ENCODE measurements around the gene ATRAID. TPM values are rescaled to one million over a fixed set of nuclear protein-coding genes. Genes with fewer than 3 reads are reported as not detected.

The ATRAID gene, protein sequence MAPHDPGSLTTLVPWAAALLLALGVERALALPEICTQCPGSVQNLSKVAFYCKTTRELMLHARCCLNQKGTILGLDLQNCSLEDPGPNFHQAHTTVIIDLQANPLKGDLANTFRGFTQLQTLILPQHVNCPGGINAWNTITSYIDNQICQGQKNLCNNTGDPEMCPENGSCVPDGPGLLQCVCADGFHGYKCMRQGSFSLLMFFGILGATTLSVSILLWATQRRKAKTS
- total RNA-seq: 100 to 1,000 TPM; 116 to 162 (median 129) TPM
- 100 to 1,000 TPM; 140 to 144 TPM for polyA plus RNA-seq
- long read RNA-seq, donor 1, transcript ATRAID-202 (7 exons, 1,059 nt): minor isoform, 20 of 100 reads
- long read RNA-seq, donor 1, transcript ATRAID-201 (7 exons, 1,240 nt): major isoform, 71 of 100 reads
- long read RNA-seq, donor 1, partial matches to known transcripts: 7 of 100 reads
- long read RNA-seq, donor 1, other reads (novel, unspliced or antisense): 2 of 100 reads
- long read RNA-seq, donor 2, transcript ATRAID-202 (7 exons, 1,059 nt): minor isoform, 34 of 128 reads
- long read RNA-seq, donor 2, transcript ATRAID-201 (7 exons, 1,240 nt): major isoform, 84 of 128 reads
- long read RNA-seq, donor 2, partial matches to known transcripts: 6 of 128 reads
- long read RNA-seq, donor 2, other reads (novel, unspliced or antisense): 2 of 128 reads
- long read RNA-seq, donor 3, transcript ATRAID-201 (7 exons, 1,240 nt): major isoform, 27 of 56 reads
- long read RNA-seq, donor 3, transcript ATRAID-202 (7 exons, 1,059 nt): major isoform, 27 of 56 reads
- long read RNA-seq, donor 3, partial matches to known transcripts: 1 of 56 reads
- long read RNA-seq, donor 3, other reads (novel, unspliced or antisense): 1 of 56 reads

GRCh38 chr2:27211943-27212625, at the start of gene ATRAID, which contains the start of gene SLC5A6:
ATRAID (plus strand) TSS chr2:27212041; CDS start chr2:27212369, 328 bp downstream.
SLC5A6 (minus strand) TSS chr2:27212268; CDS start chr2:27207650, 4,618 bp downstream.
- Histone ChIP-seq H3K4me1 (peaks cover 7 to 30% (median 22%) of the 10 kb centered on the region in 9 donors), H3K9me3 (no peaks in the 10 kb centered on the region), H3K27ac (peak within 1 kb of the TSS; percentile 89 to 99 (median 98)), H3K4me3 (peak within 1 kb of the TSS; percentile 50 to 93 (median 77)), H3K36me3 (peaks cover 0 to 64% (median 8%) of the 10 kb centered on the region in 9 donors), H3K27me3 (no peaks in the 10 kb centered on the region)
- intact Hi-C loops (cut with DNase I): loop anchor here in 3 of 10 donors (5.0 to 10.0 kb wide), 3 partner anchors 143 to 153 kb away; partner anchors contain the start of gene GTF3C2 (in 2 of the 3)
- TF ChIP-seq CTCF (IDR thresholded peaks at IDR 0.05): no peak
- peak; percentile 86 to 89 for DNase-seq
- WGBS, 2 donors: 0 to 1% methylated on average over 72 to 73 of the region's 73 CpGs
- ATAC-seq: peak; percentile 97 to 99 (median 98)

DNA sequence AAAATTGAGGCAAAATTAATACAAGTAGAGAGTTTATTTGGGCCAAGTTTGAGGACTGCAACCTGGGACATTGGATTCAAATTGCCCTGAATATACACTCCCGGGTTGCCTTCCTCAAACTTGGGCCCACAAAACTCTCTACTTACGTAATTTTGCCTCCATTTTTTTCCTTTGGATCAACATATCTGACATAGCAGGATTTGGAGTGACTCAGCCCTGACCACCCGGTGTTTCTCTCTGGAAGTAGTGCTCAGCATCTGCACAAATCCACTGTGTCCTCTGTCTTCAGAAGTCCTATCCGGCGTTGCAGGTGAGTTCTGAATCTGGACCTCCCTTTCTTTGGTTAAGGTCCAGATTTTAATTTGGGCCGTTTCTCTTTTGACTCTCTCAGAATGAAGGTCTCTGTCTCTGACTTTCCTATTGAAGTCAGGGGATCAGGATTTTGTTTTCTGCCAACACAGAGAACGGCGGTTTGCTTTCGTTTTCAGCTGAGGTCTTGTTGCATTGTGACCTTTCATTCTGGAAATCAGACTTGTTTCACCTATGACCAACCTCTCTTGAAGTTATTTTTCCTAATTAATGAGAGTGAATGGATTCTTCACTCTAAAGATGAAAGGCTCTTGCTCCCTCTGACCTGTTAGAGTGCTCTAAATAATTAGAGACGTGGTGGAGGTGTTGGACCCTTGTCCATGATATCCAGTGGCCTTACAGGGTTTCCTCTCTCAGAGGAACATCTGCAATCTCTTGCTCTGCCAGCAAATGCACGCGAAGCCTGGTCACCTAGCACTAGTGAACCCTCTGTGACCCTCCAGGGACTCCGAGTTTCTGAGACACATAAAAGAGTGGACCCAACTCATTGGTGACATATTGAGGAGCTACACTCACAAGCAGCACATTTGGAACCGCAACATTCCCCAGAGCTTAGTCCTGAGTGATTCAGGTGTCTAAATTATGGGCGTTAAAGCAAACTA, 49.4 kb upstream of the ATRAID start:
- TF ChIP-seq CTCF (IDR thresholded peaks at IDR 0.05): no peak
- no peak for DNase-seq
- peaks cover 0 to 7% (median 0%) of the 10 kb centered on the region in 7 donors for H3K27me3 ChIP-seq
- H3K4me3 ChIP-seq: no peak overlapping the region
- no peak for ATAC-seq
- H3K9me3 ChIP-seq: no peaks in the 10 kb centered on the region
- H3K4me1 ChIP-seq: no peaks in the 10 kb centered on the region
- H3K27ac ChIP-seq: no peak overlapping the region
- intact Hi-C loops (cut with DNase I): no loop called here
- no peaks in the 10 kb centered on the region for H3K36me3 ChIP-seq
- WGBS, 2 donors: 83 to 85% methylated on average over 15 of the region's 15 CpGs

- Histone ChIP-seq H3K36me3 (no peaks in the 10 kb centered on the region), H3K27me3 (peaks cover 0 to 3% (median 0%) of the 10 kb centered on the region in 7 donors), H3K27ac (no peak overlapping the region), H3K4me3 (no peak overlapping the region), H3K4me1 (peaks cover 0 to 9% (median 0%) of the 10 kb centered on the region in 9 donors), H3K9me3 (no peaks in the 10 kb centered on the region)
- no peak for DNase-seq
- intact Hi-C loops (cut with DNase I): no loop called here
- WGBS, 2 donors: 82 to 87% methylated on average over 8 of the region's 8 CpGs
- no peak for TF ChIP-seq CTCF (IDR thresholded peaks at IDR 0.05)
- ATAC-seq: no peak
Observed at GRCh38 chr2:27164960-27165763, 46.7 kb upstream of the ATRAID start.
